CD14-positive monocyte (primary cell): ENCODE results near the gene KCNJ16. TPM values are rescaled to one million over a fixed set of nuclear protein-coding genes. Genes with fewer than 3 reads are reported as not detected.

Experiments used
- DNase-seq, 3 donors: peaks; one replicate each; pipeline ENCODE4 v3.0.0-alpha.2; 2011 to 2022
- H2AFZ ChIP-seq: 2 replicates; pipeline ENCODE4 v1.6.0; 2012; ENCODE audit warnings: mild to moderate bottlenecking, low read depth, low read length, inconsistent platforms; ENCODE audit not compliant: insufficient read depth, poor library complexity, severe bottlenecking
- H3K27ac ChIP-seq, 2 donors: 1 replicate in 1 of 2; 2 replicates in 1 of 2; pipeline ENCODE4 v1.5.1; 2012 to 2013; ENCODE audit warnings: low read length in 2 of 2, control low read depth in 1 of 2, inconsistent platforms in 1 of 2, low read depth in 1 of 2, mild to moderate bottlenecking in 1 of 2
- H3K27me3 ChIP-seq, 2 donors: one replicate each; pipeline versions ENCODE4 v1.6.0 to v1.6.1; 2011 to 2013; ENCODE audit warnings: low read length in 2 of 2; ENCODE audit not compliant: control insufficient read depth in 2 of 2, insufficient read depth in 2 of 2
- H3K36me3 ChIP-seq, 2 donors: replicated peaks in 1 of 2; 1 replicate in 1 of 2; 2 replicates in 1 of 2; pipeline versions ENCODE4 v1.5.1 to v1.6.1; 2012 to 2013; ENCODE audit warnings: low read length in 2 of 2, control low read depth in 1 of 2, inconsistent platforms in 1 of 2, mild to moderate bottlenecking in 1 of 2; ENCODE audit not compliant: insufficient read depth in 2 of 2, control insufficient read depth in 1 of 2
- H3K4me1 ChIP-seq, 2 donors: 1 replicate in 1 of 2; 2 replicates in 1 of 2; pipeline versions ENCODE4 v1.5.1 to v1.6.1; 2012 to 2013; ENCODE audit warnings: low read length in 2 of 2, control low read depth in 1 of 2, inconsistent platforms in 1 of 2, mild to moderate bottlenecking in 1 of 2, moderate library complexity in 1 of 2; ENCODE audit not compliant: insufficient read depth in 2 of 2, control insufficient read depth in 1 of 2
- H3K4me2 ChIP-seq: replicated peaks from 2 replicates; pipeline ENCODE3; 2012; ENCODE audit warnings: low read length, moderate library complexity, mild to moderate bottlenecking; ENCODE audit not compliant: poor library complexity, severe bottlenecking; ENCODE audit errors: extremely low read depth
- H3K4me3 ChIP-seq, 3 experiments: fragments of 200-600 bp in 1 of 3; sonication (generic) in 1 of 3; replicated peaks in 1 of 3; 1 replicate in 2 of 3; 2 replicates in 1 of 3; pipeline ENCODE4 v1.5.1; 2011 to 2013; ENCODE audit warnings: low read length in 3 of 3, mild to moderate bottlenecking in 3 of 3, control low read depth in 2 of 3, low read depth in 2 of 3, inconsistent platforms in 1 of 3, moderate library complexity in 1 of 3
- H3K79me2 ChIP-seq: 2 replicates; pipeline ENCODE4 v1.6.0; 2012; ENCODE audit warnings: mild to moderate bottlenecking, control low read depth, inconsistent platforms, low read length, moderate library complexity; ENCODE audit not compliant: insufficient read depth
- H3K9ac ChIP-seq: 2 replicates; pipeline ENCODE4 v1.6.0; 2017; ENCODE audit warnings: low read length, mild to moderate bottlenecking; ENCODE audit not compliant: insufficient read depth, poor library complexity, severe bottlenecking
- H3K9me3 ChIP-seq, 2 donors: replicated peaks in 1 of 2; 1 replicate in 1 of 2; 2 replicates in 1 of 2; pipeline versions ENCODE4 v1.5.1 to v1.6.1; 2012 to 2013; ENCODE audit warnings: low read length in 2 of 2, control low read depth in 1 of 2; ENCODE audit not compliant: control insufficient read depth in 1 of 2, insufficient read depth in 1 of 2
- H4K20me1 ChIP-seq: 2 replicates; pipeline ENCODE4 v1.6.0; 2012; ENCODE audit warnings: mild to moderate bottlenecking, low read length, control low read depth, moderate library complexity; ENCODE audit not compliant: insufficient read depth
- H3K27ac Mint-ChIP-seq, 7 donors: one replicate each; pipeline ENCODE4 v1.8.0; 2020; ENCODE audit warnings: mild to moderate bottlenecking in 7 of 7, mixed read lengths in 7 of 7, moderate library complexity in 6 of 7, inconsistent platforms in 2 of 7
- H3K27me3 Mint-ChIP-seq, 3 donors: one replicate each; pipeline ENCODE4 v1.8.0; 2021 to 2022; ENCODE audit warnings: low read depth in 3 of 3, mild to moderate bottlenecking in 3 of 3, mixed read lengths in 3 of 3, moderate library complexity in 3 of 3, inconsistent platforms in 1 of 3
- H3K36me3 Mint-ChIP-seq, 2 donors: one replicate each; pipeline ENCODE4 v1.8.0; 2020; ENCODE audit warnings: mixed read lengths in 2 of 2, inconsistent platforms in 1 of 2, mild to moderate bottlenecking in 1 of 2
- H3K4me1 Mint-ChIP-seq: one replicate; pipeline ENCODE4 v1.8.0; 2020; ENCODE audit warnings: mild to moderate bottlenecking, mixed read lengths
- H3K4me3 Mint-ChIP-seq, 2 donors: one replicate each; pipeline ENCODE4 v1.8.0; 2020; ENCODE audit warnings: mild to moderate bottlenecking in 2 of 2, mixed read lengths in 2 of 2, moderate library complexity in 1 of 2
- H3K9me3 Mint-ChIP-seq, 7 donors: one replicate each; pipeline ENCODE4 v1.8.0; 2020 to 2022; ENCODE audit warnings: mixed read lengths in 7 of 7, mild to moderate bottlenecking in 6 of 7, moderate library complexity in 6 of 7, inconsistent platforms in 2 of 7
- WGBS: methylation state at CpG from one replicate; pipeline ENCODE4 v1.1.5; 2013; ENCODE audit warnings: missing lambda C conversion rate; ENCODE audit not compliant: insufficient coverage; 5-methylcytosine and 5-hydroxymethylcytosine counted together
- intact Hi-C, 2 donors: fragments of 100-400 bp; cut with micrococcal nuclease; formaldehyde crosslinking; loops; one replicate each; pipeline versions ENCODE4 v1.15.0 to v1.15.1; 2023
- polyA plus RNA-seq, 3 donors: library from polyadenylated mRNA; depleted of rRNA in 1 of 3; unstranded in 2 of 3; stranded (reverse) in 1 of 3; fragments of 300-500 nt in 2 of 3; fragments of >200 nt in 1 of 3; fragmentation: Illumina TruSeq in 2 of 3; gene quantifications; 1 replicate in 2 of 3; 2 replicates in 1 of 3; pipeline ENCODE4 v1.2.3, GENCODE V29; 2012 to 2021
- TF ChIP-seq, protein P1 (sequence below): fragments of 200-600 bp; IDR thresholded peaks from one replicate; pipeline ENCODE4 v1.8.0; 2022; ENCODE audit warnings: antibody characterized with exemption, mild to moderate bottlenecking

Gene KCNJ16
- polyA plus RNA-seq, 3 donors, result not detected

DNA sequence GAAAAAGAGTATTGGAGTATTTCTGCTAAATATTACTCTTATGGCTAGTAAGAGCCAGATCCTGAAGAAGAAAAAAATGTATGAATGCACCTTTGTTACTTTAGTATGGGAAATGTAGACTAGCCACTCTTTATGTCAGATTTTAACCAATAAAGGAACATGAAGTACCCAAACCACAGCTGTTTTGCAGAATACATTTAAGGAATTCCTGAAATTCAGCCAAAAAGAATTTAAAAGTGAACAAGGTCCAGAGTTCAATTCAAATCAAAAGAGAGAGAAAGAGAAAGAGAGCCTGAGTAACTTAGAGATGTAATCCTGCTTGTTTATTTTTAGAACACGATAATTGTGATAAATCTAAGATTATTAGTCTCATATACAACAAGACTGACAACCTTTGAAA lies 1.2 kb downstream of the KCNJ16 start:
- TF ChIP-seq, protein P1, sequence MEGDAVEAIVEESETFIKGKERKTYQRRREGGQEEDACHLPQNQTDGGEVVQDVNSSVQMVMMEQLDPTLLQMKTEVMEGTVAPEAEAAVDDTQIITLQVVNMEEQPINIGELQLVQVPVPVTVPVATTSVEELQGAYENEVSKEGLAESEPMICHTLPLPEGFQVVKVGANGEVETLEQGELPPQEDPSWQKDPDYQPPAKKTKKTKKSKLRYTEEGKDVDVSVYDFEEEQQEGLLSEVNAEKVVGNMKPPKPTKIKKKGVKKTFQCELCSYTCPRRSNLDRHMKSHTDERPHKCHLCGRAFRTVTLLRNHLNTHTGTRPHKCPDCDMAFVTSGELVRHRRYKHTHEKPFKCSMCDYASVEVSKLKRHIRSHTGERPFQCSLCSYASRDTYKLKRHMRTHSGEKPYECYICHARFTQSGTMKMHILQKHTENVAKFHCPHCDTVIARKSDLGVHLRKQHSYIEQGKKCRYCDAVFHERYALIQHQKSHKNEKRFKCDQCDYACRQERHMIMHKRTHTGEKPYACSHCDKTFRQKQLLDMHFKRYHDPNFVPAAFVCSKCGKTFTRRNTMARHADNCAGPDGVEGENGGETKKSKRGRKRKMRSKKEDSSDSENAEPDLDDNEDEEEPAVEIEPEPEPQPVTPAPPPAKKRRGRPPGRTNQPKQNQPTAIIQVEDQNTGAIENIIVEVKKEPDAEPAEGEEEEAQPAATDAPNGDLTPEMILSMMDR, result no peak
- Histone ChIP-seq H3K27me3 (no peaks in the 10 kb centered on the region), H3K4me1 (peaks cover 0 to 10% of the 10 kb centered on the region in 2 donors), H3K79me2 (no peaks in the 10 kb centered on the region), H3K27ac (no peak overlapping the region), H3K36me3 (no peaks in the 10 kb centered on the region), H3K9ac (no peak overlapping the region), H3K9me3 (no peaks in the 10 kb centered on the region), H2AFZ (no peak overlapping the region), H3K4me3 (no peak overlapping the region), H3K4me2 (no peak overlapping the region), H4K20me1 (no peaks in the 10 kb centered on the region)
- Mint-ChIP-seq H3K4me3 (no peak overlapping the region), H3K9me3 (no peaks in the 10 kb centered on the region), H3K36me3 (no peaks in the 10 kb centered on the region), H3K27ac (no peak overlapping the region), H3K4me1 (peaks cover 18% of the 10 kb centered on the region), H3K27me3 (peaks cover 0 to 5% (median 0%) of the 10 kb centered on the region in 3 donors)
- intact Hi-C loops, result no loop called here
- DNase-seq, result no peak
- WGBS, result no CpG with 5 or more reads among the region's 1 CpG

DNA sequence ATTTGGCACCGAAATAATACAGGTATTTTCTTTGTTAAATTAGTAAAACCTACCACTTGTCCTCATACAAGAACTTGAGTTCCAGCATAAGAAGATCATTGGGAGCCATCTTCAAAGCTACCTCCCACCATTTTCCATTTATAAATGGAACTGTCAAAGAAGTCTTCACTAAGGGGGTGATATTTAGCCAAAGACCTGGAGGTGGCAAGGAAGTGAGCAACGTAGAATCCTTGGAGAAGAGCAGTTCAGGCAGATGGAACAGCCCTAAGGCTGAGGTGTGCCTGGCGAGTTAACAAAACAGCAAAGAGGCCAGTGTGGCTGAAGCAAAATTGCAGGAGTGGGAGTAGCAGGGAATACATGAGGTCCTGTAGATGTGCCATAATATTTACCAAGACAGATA lies 1.8 kb downstream of the KCNJ16 start:
- H3K4me3 Mint-ChIP-seq, result no peak overlapping the region
- Histone ChIP-seq H3K9ac (no peak overlapping the region), H3K27me3 (no peaks in the 10 kb centered on the region), H3K4me2 (no peak overlapping the region), H4K20me1 (no peaks in the 10 kb centered on the region), H3K36me3 (no peaks in the 10 kb centered on the region), H3K27ac (no peak overlapping the region), H3K79me2 (no peaks in the 10 kb centered on the region), H2AFZ (no peak overlapping the region), H3K4me3 (no peak overlapping the region), H3K9me3 (no peaks in the 10 kb centered on the region), H3K4me1 (peaks cover 0 to 10% of the 10 kb centered on the region in 2 donors)
- H3K27ac Mint-ChIP-seq, result no peak overlapping the region
- peaks cover 0 to 3% (median 0%) of the 10 kb centered on the region in 3 donors for H3K27me3 Mint-ChIP-seq
- peaks cover 18% of the 10 kb centered on the region for H3K4me1 Mint-ChIP-seq
- H3K9me3 Mint-ChIP-seq, result no peaks in the 10 kb centered on the region
- 44% methylated on average over 2 of the region's 3 CpGs for WGBS
- intact Hi-C loops, result no loop called here
- DNase-seq, result no peak
- H3K36me3 Mint-ChIP-seq, result no peaks in the 10 kb centered on the region
- TF ChIP-seq, protein P1, result no peak
